AG04450 (cell line): ENCODE data around the gene NLRP3. TPM values are rescaled to one million over a fixed set of nuclear protein-coding genes. Genes with fewer than 3 reads are reported as not detected.
"Not testable (repeated sequence)": the region's sequence is repeated elsewhere in the genome, so short reads cannot be mapped to it uniquely, and the experiment has no call there.

Source experiments
- CTCF ChIA-PET: fragments of 300-600, 350-600 bp; formaldehyde crosslinking; extraction: SDS; loops from one replicate; lab custom pipeline; 2022; ENCODE audit warnings: antibody characterized with exemption, inconsistent platforms; lab: Charles Lee
- POLR2A ChIA-PET: fragments of 350-600 bp; formaldehyde crosslinking; extraction: SDS; loops from one replicate; lab custom pipeline; 2021; ENCODE audit warnings: antibody characterized with exemption, inconsistent platforms; lab: Yijun Ruan, JAX
- DNase-seq: peaks from one replicate; pipeline ENCODE4 v3.0.0-alpha.2; 2011; ENCODE audit warnings: low read depth, low spot score
- H3K27ac ChIP-seq: one replicate; pipeline ENCODE4 v1.5.1; 2012; ENCODE audit warnings: low read depth, low read length, control low read depth
- H3K27me3 ChIP-seq: one replicate; pipeline ENCODE4 v1.6.0; 2012; ENCODE audit warnings: low read length; ENCODE audit not compliant: control insufficient read depth, insufficient read depth
- H3K4me3 ChIP-seq: 2 replicates; pipeline ENCODE4 v1.5.1; 2011; ENCODE audit warnings: mild to moderate bottlenecking, low read depth, low read length, control low read depth
- H3K9me3 ChIP-seq: 2 replicates; pipeline ENCODE4 v1.5.1; 2012; ENCODE audit warnings: low read length; ENCODE audit not compliant: control insufficient read depth, insufficient read depth
- CTCF ChIP-seq: IDR thresholded peaks from 2 replicates; pipeline ENCODE4 v1.5.1; 2011; ENCODE audit warnings: low read depth, low read length, control low read depth, inconsistent platforms
- polyA minus RNA-seq: library from RNA; depleted of rRNA, polyadenylated mRNA; stranded (reverse); fragments of >200 nt; gene quantifications from 2 replicates; pipeline ENCODE4 v1.2.3, GENCODE V29; 2011; rRNA and poly(A)+ RNA removed
- polyA plus RNA-seq: library from polyadenylated mRNA; depleted of rRNA; stranded (reverse); fragments of >200 nt; gene quantifications from 2 replicates; pipeline ENCODE4 v1.2.3, GENCODE V29; 2011; rRNA removed

The NLRP3 gene
- polyA plus RNA-seq (0.06 and 0.09 TPM in 2 replicates), polyA minus RNA-seq (not detected in 2 replicates)

GRCh38 chr1:247415423-247416361 is at the start of gene NLRP3:
TSS of gene NLRP3 (plus strand) at chr1:247416173. CDS start at chr1:247418801, 2,628 bp downstream.
- peaks cover 14% of the 10 kb centered on the region for H3K9me3 ChIP-seq
- no peak within 1 kb of the TSS for H3K4me3 ChIP-seq
- ChIA-PET POLR2A (no interaction called here), CTCF (interaction anchor here (0.5 kb wide), 1 partner anchor 234 kb away, joined by 4 read pairs; no protein-coding TSS in a partner anchor)
- no peak for TF ChIP-seq CTCF
- H3K27me3 ChIP-seq = no peaks in the 10 kb centered on the region
- no peak for DNase-seq
- H3K27ac ChIP-seq = no peak within 1 kb of the TSS

- H3K27ac ChIP-seq, DNase-seq, H3K9me3 ChIP-seq, H3K27me3 ChIP-seq, POLR2A ChIA-PET, H3K4me3 ChIP-seq: not testable (repeated sequence)
- CTCF ChIA-PET = interaction anchor here (1.1 kb wide), 1 partner anchor 23 kb away, joined by 3 read pairs; no protein-coding TSS in a partner anchor
Observed at GRCh38 chr1:247366345-247366744, 49.6 kb upstream of the NLRP3 start.

DNA sequence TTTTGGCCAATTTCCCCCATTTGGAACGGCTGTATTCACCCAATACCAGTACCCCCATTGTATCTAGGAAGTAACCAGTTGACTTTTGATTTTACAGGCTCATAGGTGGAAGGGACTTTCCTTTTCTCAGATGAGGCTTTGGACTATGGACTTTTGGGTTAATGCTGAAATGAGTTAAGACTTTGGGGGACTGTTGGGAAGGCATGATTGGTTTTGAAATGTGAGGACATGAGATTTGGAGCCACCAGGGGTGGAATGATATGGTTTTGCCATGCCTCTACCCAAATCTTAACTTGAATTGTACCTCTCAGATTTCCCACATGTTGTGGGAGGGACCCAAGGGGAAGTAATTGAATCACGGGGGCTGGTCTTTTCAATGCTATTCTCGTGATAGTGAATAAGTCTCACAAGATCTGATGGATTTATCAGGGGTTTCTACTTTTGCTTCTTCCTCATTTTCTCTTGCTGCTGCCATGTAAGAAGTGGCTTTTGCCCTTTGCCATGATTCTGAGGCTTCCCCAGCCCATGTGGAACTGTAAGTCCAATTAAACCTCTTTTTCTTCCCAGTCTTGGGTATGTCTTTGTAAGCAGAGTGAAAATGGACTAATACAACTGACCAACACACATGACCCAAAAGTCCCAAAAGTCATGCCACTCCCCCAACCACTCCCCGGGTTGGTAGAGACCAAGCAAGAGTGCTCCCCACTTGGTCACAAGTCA is 48.9 kb upstream of the NLRP3 start:
- POLR2A ChIA-PET = no interaction called here
- TF ChIP-seq CTCF = no peak
- Histone ChIP-seq H3K27ac (no peak overlapping the region), H3K27me3 (no peaks in the 10 kb centered on the region), H3K4me3 (no peak overlapping the region), H3K9me3 (peaks cover 5% of the 10 kb centered on the region)
- no peak for DNase-seq
- CTCF ChIA-PET = no interaction called here

DNA sequence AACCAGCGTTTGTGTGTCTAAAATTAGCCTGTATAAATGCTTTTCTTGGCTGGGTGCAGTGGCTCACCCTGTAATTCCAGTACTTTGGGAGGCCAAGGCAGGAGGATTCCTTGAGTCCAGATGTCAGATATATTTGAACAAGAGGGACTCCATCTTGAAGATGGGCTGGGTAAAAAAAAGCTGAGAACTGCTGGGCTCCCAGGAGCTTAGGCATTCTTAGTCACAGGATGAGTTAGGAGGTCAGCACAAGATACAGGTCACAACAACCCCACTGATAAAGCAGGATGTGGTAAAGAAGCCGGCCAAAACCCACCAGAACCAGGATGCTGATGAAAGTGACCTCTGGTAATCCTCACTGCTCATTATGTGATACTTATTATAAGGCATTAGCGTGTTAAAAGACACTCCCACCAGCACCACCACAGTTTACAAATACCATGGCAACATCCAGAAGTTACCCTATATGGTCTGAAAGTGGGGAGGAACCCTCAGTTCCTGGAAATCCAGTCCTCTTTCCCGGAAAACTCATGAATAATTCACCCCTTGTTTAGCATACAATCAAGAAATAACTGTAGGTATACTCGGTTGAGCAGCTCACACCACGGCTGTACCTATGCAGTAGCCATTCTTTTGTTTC is 48.1 kb upstream of the NLRP3 start:
- Histone ChIP-seq H3K4me3 (no peak overlapping the region), H3K27ac (peak overlapping the region; percentile 31), H3K9me3 (peaks cover 12% of the 10 kb centered on the region), H3K27me3 (no peaks in the 10 kb centered on the region)
- ChIA-PET CTCF (no interaction called here), POLR2A (no interaction called here)
- TF ChIP-seq CTCF = no peak
- no peak for DNase-seq

GRCh38 chr1:247368490-247369145 is 47.4 kb upstream of the NLRP3 start:
- no peak for DNase-seq
- no peak overlapping the region for H3K4me3 ChIP-seq
- H3K27me3 ChIP-seq = no peaks in the 10 kb centered on the region
- CTCF ChIA-PET = no interaction called here
- H3K27ac ChIP-seq = no peak overlapping the region
- POLR2A ChIA-PET = no interaction called here
- TF ChIP-seq CTCF = no peak
- peaks cover 12% of the 10 kb centered on the region for H3K9me3 ChIP-seq
